Astrocyte (in vitro differentiated cells and primary cell): ENCODE measurements around the gene ERBB2.

Source experiments
- EZH2 ChIP-seq: IDR thresholded peaks from 2 replicates; pipeline ENCODE4 v1.6.1; 2012; ENCODE audit warnings: mild to moderate bottlenecking, low read length, inconsistent platforms; ENCODE audit not compliant: insufficient read depth
- TF ChIP-seq, protein P1 (sequence below): IDR thresholded peaks from 2 replicates; pipeline ENCODE4 v1.5.1; 2011; ENCODE audit warnings: low read depth, mild to moderate bottlenecking, inconsistent platforms, low read length, moderate library complexity; ENCODE audit not compliant: insufficient read depth

DNA sequence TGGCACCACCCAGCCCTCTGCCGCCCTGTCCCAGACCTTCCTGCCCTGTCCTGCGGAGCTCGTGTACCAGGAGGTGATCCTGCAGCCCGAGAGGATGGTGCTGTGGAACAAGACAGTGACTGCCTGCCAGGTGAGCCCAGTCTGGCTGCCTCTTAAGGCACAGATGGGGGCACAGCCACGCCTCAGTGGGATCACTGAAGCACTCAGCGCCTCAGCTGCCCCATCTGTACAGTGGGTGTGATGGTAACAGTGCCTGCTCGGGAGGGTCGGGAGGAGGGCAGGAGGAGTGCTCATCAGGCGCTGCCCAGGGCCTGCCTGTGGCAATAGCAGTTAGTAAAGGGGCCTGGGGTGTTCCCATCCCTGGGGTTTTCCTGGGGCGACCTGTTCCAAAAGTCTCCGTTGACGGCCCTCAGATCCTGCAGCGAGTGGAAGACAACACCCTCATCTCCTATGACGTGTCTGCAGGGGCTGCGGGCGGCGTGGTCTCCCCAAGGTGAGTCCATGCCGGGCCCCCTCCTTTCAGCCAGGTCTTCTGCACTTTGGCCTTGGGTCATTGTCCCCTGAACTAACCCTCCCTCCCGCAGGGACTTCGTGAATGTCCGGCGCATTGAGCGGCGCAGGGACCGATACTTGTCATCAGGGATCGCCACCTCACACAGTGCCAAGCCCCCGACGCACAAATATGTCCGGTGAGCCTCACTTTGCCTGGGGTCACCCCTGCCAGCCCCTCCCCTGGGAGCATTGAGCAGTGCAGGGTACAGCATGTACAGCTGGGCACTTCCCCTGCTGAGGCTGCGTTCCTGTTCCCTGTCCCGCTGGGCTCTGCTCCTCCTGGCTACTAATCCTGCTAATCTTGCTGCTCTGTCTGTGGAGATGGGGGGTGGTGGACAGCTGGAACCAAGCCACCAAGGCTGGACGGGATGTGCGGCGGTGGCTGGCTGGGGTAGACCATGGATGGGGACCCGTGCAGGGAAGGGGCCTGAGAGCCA is 39.2 kb upstream of the ERBB2 start:
- TF ChIP-seq, protein P1, sequence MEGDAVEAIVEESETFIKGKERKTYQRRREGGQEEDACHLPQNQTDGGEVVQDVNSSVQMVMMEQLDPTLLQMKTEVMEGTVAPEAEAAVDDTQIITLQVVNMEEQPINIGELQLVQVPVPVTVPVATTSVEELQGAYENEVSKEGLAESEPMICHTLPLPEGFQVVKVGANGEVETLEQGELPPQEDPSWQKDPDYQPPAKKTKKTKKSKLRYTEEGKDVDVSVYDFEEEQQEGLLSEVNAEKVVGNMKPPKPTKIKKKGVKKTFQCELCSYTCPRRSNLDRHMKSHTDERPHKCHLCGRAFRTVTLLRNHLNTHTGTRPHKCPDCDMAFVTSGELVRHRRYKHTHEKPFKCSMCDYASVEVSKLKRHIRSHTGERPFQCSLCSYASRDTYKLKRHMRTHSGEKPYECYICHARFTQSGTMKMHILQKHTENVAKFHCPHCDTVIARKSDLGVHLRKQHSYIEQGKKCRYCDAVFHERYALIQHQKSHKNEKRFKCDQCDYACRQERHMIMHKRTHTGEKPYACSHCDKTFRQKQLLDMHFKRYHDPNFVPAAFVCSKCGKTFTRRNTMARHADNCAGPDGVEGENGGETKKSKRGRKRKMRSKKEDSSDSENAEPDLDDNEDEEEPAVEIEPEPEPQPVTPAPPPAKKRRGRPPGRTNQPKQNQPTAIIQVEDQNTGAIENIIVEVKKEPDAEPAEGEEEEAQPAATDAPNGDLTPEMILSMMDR = no peak
- TF ChIP-seq EZH2 = no peak
